GM18508 (cell line): ENCODE results near the gene GNB1L.

Source experiments
- ATAC-seq: cut with Tn5 transposase; IDR thresholded peaks from one replicate; pipeline ENCODE4 v1.9.1; 2021; ENCODE audit warnings: moderate number of reproducible peaks; ENCODE audit not compliant: insufficient read depth, unreplicated experiment

The GNB1L gene

GRCh38 chr22:19854778-19855503 lies at the start of gene GNB1L, which contains the start of gene RTL10:
TSS of gene GNB1L (minus strand) at chr22:19854874. CDS start at chr22:19821355, 33,519 bp downstream.
TSS of gene RTL10 (minus strand) at chr22:19854874. CDS start at chr22:19852261, 2,613 bp downstream.
- ATAC-seq: peak; percentile 57

- no peak for ATAC-seq
These were observed 49.6 kb upstream of the GNB1L start for GRCh38 chr22:19904174-19904856.

GRCh38 chr22:19903513-19903912 lies 48.8 kb upstream of the GNB1L start:
- ATAC-seq: no peak

- no peak for ATAC-seq
These were observed 48.4 kb upstream of the GNB1L start for GRCh38 chr22:19903031-19903430.

GRCh38 chr22:19902245-19902715 lies 47.6 kb upstream of the GNB1L start:
- no peak for ATAC-seq

- ATAC-seq: no peak
These were observed 47.0 kb upstream of the GNB1L start for GRCh38 chr22:19901577-19902244.

- ATAC-seq: no peak
These were observed 46.2 kb upstream of the GNB1L start for GRCh38 chr22:19900707-19901436.

GRCh38 chr22:19898831-19899567 lies 44.3 kb upstream of the GNB1L start:
- ATAC-seq: no peak

- no peak for ATAC-seq
These were observed 43.5 kb upstream of the GNB1L start for GRCh38 chr22:19898145-19898544.

GRCh38 chr22:19897726-19898125 lies 43.1 kb upstream of the GNB1L start:
- ATAC-seq: no peak

- no peak for ATAC-seq
These were observed 42.1 kb upstream of the GNB1L start for GRCh38 chr22:19896665-19897355.

GRCh38 chr22:19895160-19895849 lies 40.6 kb upstream of the GNB1L start:
- no peak for ATAC-seq

GRCh38 chr22:19893363-19893762 lies 38.7 kb upstream of the GNB1L start:
- ATAC-seq: no peak

GRCh38 chr22:19892925-19893324 lies 38.3 kb upstream of the GNB1L start:
- no peak for ATAC-seq

GRCh38 chr22:19892257-19892879 lies 37.7 kb upstream of the GNB1L start:
- ATAC-seq: no peak

- no peak for ATAC-seq
These were observed 36.9 kb upstream of the GNB1L start for GRCh38 chr22:19891317-19892256.
